Kidney epithelial cell (primary cell): ENCODE data around the gene PTPRT. TPM values are rescaled to one million over a fixed set of nuclear protein-coding genes. Genes with fewer than 3 reads are reported as not detected.

Experiments
- DNase-seq: peaks from one replicate; pipeline ENCODE4 v3.0.0-alpha.2; 2010; ENCODE audit warnings: low read depth
- H3K27me3 ChIP-seq: 2 replicates; pipeline ENCODE4 v1.6.0; 2011; ENCODE audit warnings: low read length; ENCODE audit not compliant: control insufficient read depth, insufficient read depth
- H3K36me3 ChIP-seq: 2 replicates; pipeline ENCODE4 v1.5.1; 2011; ENCODE audit warnings: low read length; ENCODE audit not compliant: control insufficient read depth, insufficient read depth
- H3K4me3 ChIP-seq: 2 replicates; pipeline ENCODE4 v1.5.1; 2011; ENCODE audit warnings: low read depth, mild to moderate bottlenecking, control low read depth, low read length
- total RNA-seq: library from RNA; depleted of rRNA; stranded (reverse); fragments of >200 nt; gene quantifications from 2 replicates; pipeline ENCODE4 v1.2.3, GENCODE V29; 2015
- TF ChIP-seq, protein P1 (sequence below): IDR thresholded peaks from 2 replicates; pipeline ENCODE4 v1.5.1; 2011; ENCODE audit warnings: mild to moderate bottlenecking, moderate library complexity, low read length, control low read depth, inconsistent platforms; ENCODE audit not compliant: insufficient read depth, poor library complexity, severe bottlenecking

Gene PTPRT
- total RNA-seq, 1 donor from 2014 or later: 0.25 TPM

DNA sequence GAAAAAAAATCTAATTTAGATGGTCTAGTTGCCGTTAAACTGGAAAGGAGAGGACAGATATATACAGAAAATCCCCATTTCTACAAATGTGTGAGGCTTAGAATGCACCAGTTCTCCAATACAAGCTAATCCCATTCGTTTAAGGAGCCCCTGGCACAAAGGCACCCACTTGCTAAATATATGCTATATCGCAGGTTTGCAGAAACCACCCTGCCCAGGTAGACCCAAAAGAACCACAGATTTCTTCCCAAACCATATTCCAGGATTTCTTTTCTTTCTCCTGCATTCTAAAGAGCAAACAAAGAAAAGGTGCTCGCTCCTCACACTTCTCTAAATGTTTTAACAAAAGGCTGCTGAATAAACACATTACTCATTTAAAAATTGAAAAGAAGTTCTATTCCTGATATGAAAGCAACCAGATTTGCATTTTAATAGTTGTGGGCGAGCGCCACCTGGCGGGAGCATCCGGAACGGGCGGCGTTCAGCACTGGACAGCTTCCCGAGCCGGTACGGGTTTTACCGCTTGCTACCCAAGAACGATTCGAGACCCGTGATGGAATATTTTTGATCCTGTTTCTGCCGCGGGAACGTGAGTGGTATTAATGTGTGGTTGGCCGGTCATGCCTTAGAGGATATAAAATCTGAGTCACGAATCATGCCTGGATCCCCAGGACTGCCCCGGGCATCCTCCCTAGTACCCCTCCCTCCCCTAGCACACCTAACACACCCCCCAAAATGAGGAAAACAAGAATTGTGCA is 2.1 kb downstream of the PTPRT start:
- H3K36me3 ChIP-seq: no peaks in the 10 kb centered on the region
- TF ChIP-seq, protein P1, sequence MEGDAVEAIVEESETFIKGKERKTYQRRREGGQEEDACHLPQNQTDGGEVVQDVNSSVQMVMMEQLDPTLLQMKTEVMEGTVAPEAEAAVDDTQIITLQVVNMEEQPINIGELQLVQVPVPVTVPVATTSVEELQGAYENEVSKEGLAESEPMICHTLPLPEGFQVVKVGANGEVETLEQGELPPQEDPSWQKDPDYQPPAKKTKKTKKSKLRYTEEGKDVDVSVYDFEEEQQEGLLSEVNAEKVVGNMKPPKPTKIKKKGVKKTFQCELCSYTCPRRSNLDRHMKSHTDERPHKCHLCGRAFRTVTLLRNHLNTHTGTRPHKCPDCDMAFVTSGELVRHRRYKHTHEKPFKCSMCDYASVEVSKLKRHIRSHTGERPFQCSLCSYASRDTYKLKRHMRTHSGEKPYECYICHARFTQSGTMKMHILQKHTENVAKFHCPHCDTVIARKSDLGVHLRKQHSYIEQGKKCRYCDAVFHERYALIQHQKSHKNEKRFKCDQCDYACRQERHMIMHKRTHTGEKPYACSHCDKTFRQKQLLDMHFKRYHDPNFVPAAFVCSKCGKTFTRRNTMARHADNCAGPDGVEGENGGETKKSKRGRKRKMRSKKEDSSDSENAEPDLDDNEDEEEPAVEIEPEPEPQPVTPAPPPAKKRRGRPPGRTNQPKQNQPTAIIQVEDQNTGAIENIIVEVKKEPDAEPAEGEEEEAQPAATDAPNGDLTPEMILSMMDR: peak; percentile 94
- peak; percentile 9 for DNase-seq
- peaks cover 32% of the 10 kb centered on the region for H3K27me3 ChIP-seq
- no peak overlapping the region for H3K4me3 ChIP-seq

DNA sequence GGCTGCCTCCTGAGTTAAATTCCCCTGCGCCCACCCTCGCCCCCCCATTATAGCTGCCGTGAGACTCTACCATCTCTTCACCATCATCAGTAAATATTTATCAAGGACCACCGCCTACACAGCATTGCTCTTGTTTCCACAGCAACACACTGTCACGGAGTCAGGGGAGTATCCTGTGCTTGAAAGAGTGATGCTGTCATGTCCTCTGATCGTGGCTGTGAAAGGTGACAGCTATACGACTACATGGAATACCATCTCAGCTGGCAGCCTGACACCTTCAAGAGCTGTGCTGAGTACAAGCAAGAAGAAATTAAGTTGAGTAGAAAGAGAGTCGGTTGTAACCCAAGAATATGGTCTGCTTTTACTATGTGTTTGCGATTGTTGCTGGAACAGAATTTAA is 3.4 kb downstream of the PTPRT start:
- DNase-seq: no peak
- no peaks in the 10 kb centered on the region for H3K36me3 ChIP-seq
- no peak overlapping the region for H3K4me3 ChIP-seq
- peaks cover 29% of the 10 kb centered on the region for H3K27me3 ChIP-seq
- TF ChIP-seq, protein P1: no peak

DNA sequence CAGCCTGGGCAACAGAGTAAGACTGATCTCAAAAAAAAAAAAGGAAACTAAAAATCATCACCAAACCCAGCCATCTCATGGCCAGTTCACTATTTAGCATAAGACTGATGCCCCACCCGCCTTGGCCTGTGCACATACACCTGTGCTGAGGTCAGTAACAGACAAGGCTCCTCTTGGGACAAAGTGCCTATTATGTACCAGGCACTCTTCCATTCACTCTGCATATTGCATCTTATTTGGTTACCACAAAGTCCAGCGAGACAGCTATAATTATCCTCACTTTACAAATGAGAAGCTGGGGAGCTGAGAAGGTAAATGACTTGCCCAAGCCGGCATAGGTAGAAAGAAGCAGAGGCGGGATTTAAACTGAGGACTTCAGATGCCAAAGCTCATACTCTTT is 3.8 kb downstream of the PTPRT start:
- H3K27me3 ChIP-seq: peaks cover 27% of the 10 kb centered on the region
- H3K4me3 ChIP-seq: no peak overlapping the region
- no peak for DNase-seq
- no peaks in the 10 kb centered on the region for H3K36me3 ChIP-seq
- TF ChIP-seq, protein P1: no peak

DNA sequence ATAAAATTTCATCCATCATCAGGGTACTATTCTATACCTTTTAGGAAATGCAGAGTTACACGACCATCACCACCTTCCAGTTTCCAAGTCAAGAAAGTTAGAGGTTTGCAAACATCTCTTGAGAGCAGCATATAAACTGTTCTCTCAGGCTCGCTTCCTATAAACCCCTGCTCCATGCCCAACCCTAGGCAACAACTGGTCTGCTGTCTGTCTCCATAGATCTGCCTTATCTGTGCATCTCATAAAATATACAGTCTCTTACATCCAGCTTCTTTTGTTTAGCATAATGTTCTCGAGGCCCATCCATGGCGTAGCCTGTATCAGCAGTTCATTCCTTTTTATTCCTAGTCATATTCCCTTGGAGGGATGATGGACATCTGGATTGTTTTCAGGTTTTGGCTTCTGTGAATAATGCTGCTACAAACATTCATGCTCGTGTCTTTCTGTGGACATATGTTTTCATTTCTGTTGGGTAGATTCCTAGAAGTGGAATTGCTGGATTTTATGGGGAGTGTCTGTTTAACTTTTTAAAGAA is 6.1 kb downstream of the PTPRT start:
- Histone ChIP-seq H3K4me3 (no peak overlapping the region), H3K27me3 (peaks cover 8% of the 10 kb centered on the region), H3K36me3 (no peaks in the 10 kb centered on the region)
- DNase-seq: no peak
- TF ChIP-seq, protein P1: no peak

DNA sequence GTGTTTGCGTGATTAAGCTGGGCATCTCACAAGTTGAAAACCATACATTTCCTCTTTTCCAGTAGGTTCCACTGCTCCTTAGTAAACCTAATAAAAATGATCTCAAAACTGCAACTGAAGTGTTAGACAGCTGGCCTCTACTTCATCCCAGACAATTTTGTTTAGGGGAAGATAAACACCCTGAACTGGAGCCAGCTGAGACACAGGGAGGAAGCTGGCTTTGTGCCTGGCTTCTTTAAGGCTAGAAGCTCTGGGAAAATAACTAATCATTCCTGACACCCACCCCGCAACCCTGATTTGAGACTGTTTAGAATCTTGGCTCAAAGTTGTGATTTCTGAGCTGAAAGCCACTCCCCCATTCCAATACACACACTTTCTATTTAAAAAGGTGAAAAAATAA is 11.6 kb downstream of the PTPRT start:
- Histone ChIP-seq H3K27me3 (no peaks in the 10 kb centered on the region), H3K4me3 (no peak overlapping the region), H3K36me3 (no peaks in the 10 kb centered on the region)
- no peak for DNase-seq
- TF ChIP-seq, protein P1: no peak

DNA sequence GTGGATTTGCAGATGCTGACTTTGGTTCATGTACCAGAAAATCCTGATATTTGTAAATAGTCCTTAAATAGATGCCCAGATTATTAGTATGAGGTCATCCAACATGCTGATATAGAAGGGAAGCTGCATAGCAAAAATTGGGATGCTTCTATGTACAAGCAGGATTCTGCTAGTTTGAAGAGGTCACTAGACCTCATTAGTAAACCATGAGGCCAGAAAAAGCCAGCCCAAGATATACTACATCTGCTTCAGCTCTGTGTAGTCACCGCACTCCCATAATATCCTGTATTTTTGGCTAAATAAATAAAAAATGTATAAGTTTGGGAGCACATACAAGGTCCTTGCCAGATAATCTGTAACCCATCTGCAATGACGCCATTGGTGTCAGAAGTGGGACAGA is 13.0 kb downstream of the PTPRT start:
- TF ChIP-seq, protein P1: no peak
- no peaks in the 10 kb centered on the region for H3K36me3 ChIP-seq
- H3K4me3 ChIP-seq: no peak overlapping the region
- H3K27me3 ChIP-seq: no peaks in the 10 kb centered on the region
- no peak for DNase-seq
